IMR-90 (cell line): Measurements from ENCODE around the gene PLXDC1.

Experiments
- MAZ ChIP-seq: IDR thresholded peaks from 2 replicates; pipeline ENCODE4 v1.6.1; 2012; ENCODE audit warnings: low read depth, mild to moderate bottlenecking, low read length, improper control_type of control experiment, moderate library complexity, borderline replicate concordance
- POLR2A ChIP-seq: IDR thresholded peaks from 2 replicates; pipeline ENCODE4 v1.6.1; 2012; ENCODE audit warnings: mild to moderate bottlenecking, low read depth, low read length
- RAD21 ChIP-seq: IDR thresholded peaks from 2 replicates; pipeline ENCODE4 v1.6.1; 2012; ENCODE audit warnings: low read length, improper control_type of control experiment
- RCOR1 ChIP-seq: IDR thresholded peaks from 2 replicates; pipeline ENCODE4 v1.6.1; 2012; ENCODE audit warnings: mild to moderate bottlenecking, low read length, improper control_type of control experiment; ENCODE audit not compliant: insufficient replicate concordance
- TF ChIP-seq, protein P1 (sequence below): conservative IDR thresholded peaks from 2 replicates; pipeline ENCODE4 v1.5.1; 2012; ENCODE audit warnings: mild to moderate bottlenecking, low read depth, low read length, improper control_type of control experiment

DNA sequence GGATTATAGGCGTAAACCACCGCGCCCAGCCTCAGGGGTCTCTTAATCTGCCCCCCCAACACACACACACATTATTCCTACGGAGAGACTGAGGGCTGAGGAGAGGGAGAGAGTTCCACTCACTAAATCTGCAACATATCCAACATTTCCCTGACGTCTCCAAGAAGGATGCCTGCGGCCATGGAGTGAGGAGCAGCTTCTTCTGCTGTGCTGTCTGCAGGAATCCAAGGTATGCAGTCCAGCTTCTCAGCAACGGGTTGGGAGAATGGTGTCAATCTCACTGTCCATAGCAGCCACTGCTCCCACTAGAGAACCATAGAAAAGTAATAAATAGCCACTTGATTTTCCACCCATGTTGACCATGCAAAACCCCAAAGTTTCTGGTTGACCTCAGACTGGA, 5.1 kb upstream of the PLXDC1 start:
- TF ChIP-seq, protein P1, sequence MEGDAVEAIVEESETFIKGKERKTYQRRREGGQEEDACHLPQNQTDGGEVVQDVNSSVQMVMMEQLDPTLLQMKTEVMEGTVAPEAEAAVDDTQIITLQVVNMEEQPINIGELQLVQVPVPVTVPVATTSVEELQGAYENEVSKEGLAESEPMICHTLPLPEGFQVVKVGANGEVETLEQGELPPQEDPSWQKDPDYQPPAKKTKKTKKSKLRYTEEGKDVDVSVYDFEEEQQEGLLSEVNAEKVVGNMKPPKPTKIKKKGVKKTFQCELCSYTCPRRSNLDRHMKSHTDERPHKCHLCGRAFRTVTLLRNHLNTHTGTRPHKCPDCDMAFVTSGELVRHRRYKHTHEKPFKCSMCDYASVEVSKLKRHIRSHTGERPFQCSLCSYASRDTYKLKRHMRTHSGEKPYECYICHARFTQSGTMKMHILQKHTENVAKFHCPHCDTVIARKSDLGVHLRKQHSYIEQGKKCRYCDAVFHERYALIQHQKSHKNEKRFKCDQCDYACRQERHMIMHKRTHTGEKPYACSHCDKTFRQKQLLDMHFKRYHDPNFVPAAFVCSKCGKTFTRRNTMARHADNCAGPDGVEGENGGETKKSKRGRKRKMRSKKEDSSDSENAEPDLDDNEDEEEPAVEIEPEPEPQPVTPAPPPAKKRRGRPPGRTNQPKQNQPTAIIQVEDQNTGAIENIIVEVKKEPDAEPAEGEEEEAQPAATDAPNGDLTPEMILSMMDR, result no peak
- TF ChIP-seq RAD21 (no peak), MAZ (no peak), POLR2A (no peak), RCOR1 (no peak)
